HG03025 (cell line): ENCODE data around the gene DCLRE1C.
A peak's percentile ranks its signal among the peaks of the same experiment; 100 is the strongest.
"Not testable (repeated sequence)": the region's sequence is repeated elsewhere in the genome, so short reads cannot be mapped to it uniquely, and the experiment has no call there.

ENCODE experiments used
- ATAC-seq: cut with Tn5 transposase; IDR thresholded peaks from one replicate; pipeline ENCODE4 v1.9.1; 2021; ENCODE audit warnings: mild to moderate bottlenecking, moderate library complexity; ENCODE audit not compliant: unreplicated experiment, low FRiP score

Gene DCLRE1C

GRCh38 chr10:14891151-14891550 lies 62.7 kb downstream of the DCLRE1C start:
- no peak for ATAC-seq

GRCh38 chr10:14889318-14889717 lies 64.6 kb downstream of the DCLRE1C start:
- no peak for ATAC-seq

DNA sequence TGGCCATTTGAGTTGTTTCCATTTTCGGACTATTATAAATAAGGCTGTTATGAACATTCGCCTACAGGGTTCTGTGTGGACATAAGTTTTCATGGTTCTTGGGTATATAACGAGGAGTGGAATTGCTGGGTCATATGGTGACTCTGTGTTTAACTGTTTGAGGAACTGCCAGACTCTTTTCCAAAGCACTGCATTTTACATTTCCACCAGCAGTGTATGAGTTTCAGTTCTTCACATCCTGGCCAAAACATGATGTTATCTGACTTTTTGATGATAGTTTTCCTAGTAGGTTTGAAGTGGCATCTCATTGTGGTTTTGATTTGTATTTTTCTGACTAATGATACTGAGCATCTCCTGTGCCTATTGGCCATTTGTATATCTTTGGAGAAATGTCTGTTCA lies 69.8 kb downstream of the DCLRE1C start:
- ATAC-seq, result no peak

DNA sequence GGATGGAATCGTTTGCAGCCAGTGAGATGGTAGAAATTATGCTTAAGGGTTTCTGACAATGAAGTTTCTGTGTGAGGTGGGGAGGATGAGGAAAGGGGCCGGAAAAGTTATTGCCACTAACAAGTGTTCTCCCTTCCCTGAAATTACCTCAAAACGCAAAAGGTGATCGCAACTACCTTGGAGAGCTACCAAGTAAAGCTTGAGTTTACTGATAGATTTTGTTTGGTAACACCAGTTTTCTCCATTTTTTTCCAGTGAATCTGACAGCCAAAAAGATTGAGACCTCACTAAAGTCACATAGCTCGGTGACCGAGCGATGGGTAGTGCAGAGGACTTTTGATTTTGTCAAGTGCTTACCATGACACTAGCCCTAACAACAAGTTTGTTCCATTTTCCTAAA lies 73.7 kb downstream of the DCLRE1C start:
- ATAC-seq, result no peak

GRCh38 chr10:14879928-14880193 lies 74.0 kb downstream of the DCLRE1C start:
- no peak for ATAC-seq

DNA sequence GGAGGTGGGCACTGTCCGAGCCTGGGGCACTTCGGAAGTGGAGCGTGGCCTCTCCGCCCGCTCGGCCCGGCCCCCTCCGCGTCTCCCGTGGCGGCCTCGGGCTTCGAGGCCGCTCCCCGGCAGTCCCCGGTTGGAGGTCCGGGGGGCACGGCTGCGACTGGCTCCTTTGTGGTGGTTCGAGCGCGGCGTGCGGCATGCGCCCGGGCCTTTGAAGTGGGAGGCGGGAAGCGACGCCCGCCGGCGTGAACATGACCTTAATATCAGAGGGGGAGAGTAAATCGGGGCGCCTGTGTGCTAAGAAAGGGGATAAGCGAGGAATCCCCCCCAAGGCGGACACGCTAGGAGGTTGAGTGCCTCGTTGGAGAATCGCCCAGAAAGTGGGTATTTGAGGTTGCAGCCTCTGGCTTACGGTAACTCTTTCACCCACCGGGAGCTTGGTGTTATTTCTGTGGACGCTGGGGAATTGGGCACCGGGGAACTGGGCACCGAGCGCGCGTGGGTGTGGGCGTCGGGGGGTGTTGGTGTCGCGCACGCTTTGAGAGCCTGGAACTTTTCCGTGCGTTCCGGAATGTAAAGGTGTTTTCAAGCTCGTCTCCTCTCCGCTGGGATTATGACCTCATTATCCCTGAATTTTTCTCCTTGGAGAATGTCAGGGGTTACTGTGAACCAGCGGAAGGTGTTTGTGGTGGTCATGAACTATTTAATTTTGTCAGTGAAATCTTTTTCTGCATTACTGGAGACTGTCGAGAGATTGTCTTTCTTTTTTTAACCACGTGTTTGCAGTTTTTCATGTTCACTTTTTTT lies 74.6 kb downstream of the DCLRE1C start:
- ATAC-seq, result peak; percentile 16

- peak; percentile 85 for ATAC-seq
These were observed 75.4 kb downstream of the DCLRE1C start, which contains the start of gene SUV39H2 for GRCh38 chr10:14878266-14879123. SUV39H2 (plus strand) TSS chr10:14878866; CDS start chr10:14878889, 23 bp downstream.

DNA sequence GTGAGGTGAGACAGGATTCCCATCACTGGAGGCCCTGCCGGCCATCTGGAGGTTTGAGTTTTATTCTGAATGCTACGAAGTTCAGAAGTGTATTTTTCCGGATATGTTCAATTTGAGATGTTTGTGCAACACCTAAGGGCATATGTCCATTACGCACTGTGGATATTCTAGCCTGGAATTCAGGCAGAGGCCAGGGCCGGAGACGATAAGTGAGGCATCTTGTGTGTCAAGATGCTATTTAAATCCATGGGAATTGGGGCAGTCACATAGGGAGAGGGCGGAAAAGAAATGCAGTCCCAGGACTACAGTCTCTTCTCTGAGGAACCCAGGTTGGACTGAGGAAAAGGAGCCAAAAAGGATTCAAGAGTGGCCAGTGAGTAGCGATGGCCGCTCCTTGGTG lies 77.1 kb downstream of the DCLRE1C start:
- ATAC-seq, result no peak

GRCh38 chr10:14875941-14876340 lies 78.0 kb downstream of the DCLRE1C start:
- no peak for ATAC-seq

DNA sequence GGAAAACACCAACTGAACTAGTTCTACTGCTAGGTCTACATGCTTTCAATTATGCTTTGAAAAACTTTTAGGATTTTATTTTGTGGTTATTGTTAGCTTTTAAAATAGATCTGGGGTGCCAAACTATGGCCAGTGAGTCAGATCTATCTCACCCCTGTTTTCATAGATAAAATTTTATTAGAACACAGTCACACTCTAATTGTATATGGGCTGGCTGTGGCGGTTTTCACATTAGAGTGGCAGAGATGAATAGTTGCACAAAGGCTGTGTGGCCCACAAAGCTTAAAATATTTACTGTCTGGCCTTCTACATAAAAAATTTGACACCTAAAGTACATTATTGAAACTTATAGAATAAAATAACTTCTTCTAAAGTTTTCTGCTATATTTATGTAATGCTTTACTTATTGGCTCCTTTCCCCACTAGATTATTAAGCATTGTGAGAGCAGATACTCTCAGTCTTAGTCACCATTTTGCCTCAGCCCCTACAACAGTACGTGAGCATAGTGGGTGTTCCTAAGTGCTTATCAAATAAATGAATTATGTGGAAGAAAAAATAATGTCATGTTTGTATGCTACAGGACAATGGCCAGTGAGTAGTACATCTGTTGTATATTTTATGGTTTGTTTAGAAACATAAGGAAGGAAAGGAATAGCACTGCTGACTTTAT lies 80.7 kb downstream of the DCLRE1C start:
- no peak for ATAC-seq

GRCh38 chr10:14864871-14865270 lies 89.0 kb downstream of the DCLRE1C start:
- ATAC-seq, result not testable (repeated sequence)

- not testable (repeated sequence) for ATAC-seq
These were observed 89.4 kb downstream of the DCLRE1C start for GRCh38 chr10:14864466-14864865.

DNA sequence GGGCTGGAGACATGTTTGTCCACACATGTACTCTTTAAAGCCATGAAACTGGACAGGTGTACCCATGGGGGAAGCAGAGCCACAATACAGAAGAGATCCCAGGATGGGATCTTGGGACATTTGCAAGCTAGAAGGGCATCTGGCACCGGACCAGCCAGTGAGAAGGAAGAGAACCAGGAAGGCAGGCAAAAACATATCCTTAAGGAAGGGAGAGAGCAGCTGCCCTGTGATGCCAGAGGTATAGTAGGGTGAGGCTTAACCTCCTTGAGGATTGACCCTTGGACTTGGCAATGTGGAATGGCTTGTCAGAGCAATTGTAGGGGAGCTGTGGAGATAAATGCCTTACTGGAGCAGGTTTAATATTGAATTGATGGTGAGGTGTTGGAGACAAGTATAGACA lies 93.1 kb downstream of the DCLRE1C start:
- ATAC-seq, result no peak

- ATAC-seq, result no peak
These were observed 94.1 kb downstream of the DCLRE1C start for GRCh38 chr10:14859775-14860174.

- no peak for ATAC-seq
These were observed 94.9 kb downstream of the DCLRE1C start for GRCh38 chr10:14859043-14859442.

DNA sequence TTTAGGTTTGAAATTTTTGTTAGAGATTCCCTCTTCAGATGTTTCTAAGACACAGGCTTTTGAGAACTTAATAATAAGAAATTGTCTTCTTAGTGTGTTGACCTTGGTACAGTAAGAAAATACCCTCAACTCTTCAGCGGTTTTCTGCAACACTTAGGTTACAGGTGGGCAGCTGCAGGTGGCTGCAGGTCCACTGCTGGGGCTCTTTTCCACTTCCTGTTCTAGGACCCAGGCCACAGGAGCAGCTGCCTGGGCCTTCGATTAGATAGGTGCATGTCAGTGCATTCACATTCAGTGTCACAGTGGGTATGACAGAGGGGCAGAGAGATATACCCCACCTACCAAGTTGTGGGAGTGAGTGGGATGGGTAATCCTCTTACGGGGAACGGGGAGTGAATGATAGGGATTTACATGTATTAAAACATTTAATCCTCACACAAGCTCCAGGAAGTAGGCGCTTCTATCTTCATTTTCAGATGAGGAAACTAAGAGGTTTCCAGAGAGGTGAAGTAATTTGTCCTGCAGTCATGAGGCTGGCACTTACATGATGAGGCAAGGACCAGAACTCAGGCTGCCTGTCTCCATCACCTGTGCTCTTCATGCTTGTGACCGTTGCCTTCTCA lies 95.4 kb downstream of the DCLRE1C start:
- no peak for ATAC-seq

- no peak for ATAC-seq
These were observed 98.4 kb downstream of the DCLRE1C start for GRCh38 chr10:14855453-14855852.

GRCh38 chr10:14852236-14852635 lies 101.7 kb downstream of the DCLRE1C start:
- ATAC-seq, result no peak
